Neural progenitor cell (in vitro differentiated cells): ENCODE data around the gene ZNF169. TPM values are rescaled to one million over a fixed set of nuclear protein-coding genes. Genes with fewer than 3 reads are reported as not detected.
A peak's percentile ranks its signal among the peaks of the same experiment; 100 is the strongest.
"Not testable (repeated sequence)": the region's sequence is repeated elsewhere in the genome, so short reads cannot be mapped to it uniquely, and the experiment has no call there.

Source experiments
- DNase-seq: peaks from one replicate; pipeline ENCODE4 v3.0.0-alpha.2; 2016; ENCODE audit warnings: low spot score
- H2AFZ ChIP-seq: fragments of 200-600 bp; sonication (generic); replicated peaks from 2 replicates; pipeline ENCODE4 v1.6.1; 2016; ENCODE audit warnings: antibody characterized with exemption
- H3F3A ChIP-seq: fragments of 200-600 bp; sonication (generic); 2 replicates; pipeline ENCODE4 v1.6.1; 2016; ENCODE audit warnings: antibody characterized with exemption, low read depth
- H3K27ac ChIP-seq: fragments of 200-600 bp; sonication (generic); 2 replicates; pipeline ENCODE4 v1.5.1; 2016; ENCODE audit warnings: mild to moderate bottlenecking
- H3K27me3 ChIP-seq: fragments of 200-600 bp; sonication (generic); 2 replicates; pipeline ENCODE4 v1.6.1; 2016; ENCODE audit warnings: mild to moderate bottlenecking, moderate library complexity
- H3K36me3 ChIP-seq: fragments of 200-600 bp; sonication (generic); 2 replicates; pipeline ENCODE4 v1.5.1; 2016
- H3K4me1 ChIP-seq: fragments of 200-600 bp; sonication (generic); 2 replicates; pipeline ENCODE4 v1.6.1; 2016; ENCODE audit warnings: mixed run types
- H3K4me2 ChIP-seq: fragments of 200-600 bp; sonication (generic); 2 replicates; pipeline ENCODE4 v1.6.1; 2016
- H3K4me3 ChIP-seq: fragments of 200-600 bp; sonication (generic); 2 replicates; pipeline ENCODE4 v1.5.1; 2016
- H3K79me2 ChIP-seq: fragments of 200-600 bp; sonication (generic); 2 replicates; pipeline ENCODE4 v1.6.1; 2016; ENCODE audit warnings: low read depth
- H3K9ac ChIP-seq: fragments of 200-600 bp; sonication (generic); 2 replicates; pipeline ENCODE4 v1.6.1; 2016
- H3K9me3 ChIP-seq: fragments of 200-600 bp; sonication (generic); 2 replicates; pipeline ENCODE4 v1.5.1; 2016; ENCODE audit warnings: low read depth
- H4K20me1 ChIP-seq: fragments of 200-600 bp; sonication (generic); 2 replicates; pipeline ENCODE4 v1.6.1; 2016; ENCODE audit warnings: low read depth
- H3K27ac Mint-ChIP-seq: 3 replicates; pipeline ENCODE4 v1.8.0; 2021; ENCODE audit warnings: mixed read lengths
- H3K27me3 Mint-ChIP-seq: 2 replicates; pipeline ENCODE4 v1.8.0; 2022; ENCODE audit warnings: low read depth, mild to moderate bottlenecking, inconsistent platforms, moderate library complexity, mixed read lengths; ENCODE audit not compliant: insufficient read depth
- H3K36me3 Mint-ChIP-seq: 3 replicates; pipeline ENCODE4 v1.8.0; 2021; ENCODE audit warnings: mixed read lengths
- H3K4me1 Mint-ChIP-seq: 3 replicates; pipeline ENCODE4 v1.8.0; 2021; ENCODE audit warnings: mixed read lengths
- H3K4me3 Mint-ChIP-seq: 3 replicates; pipeline ENCODE4 v1.8.0; 2021; ENCODE audit warnings: mild to moderate bottlenecking, moderate library complexity, mixed read lengths
- H3K9me3 Mint-ChIP-seq: 3 replicates; pipeline ENCODE4 v1.8.0; 2020; ENCODE audit warnings: mixed read lengths
- EZH2 ChIP-seq: fragments of 200-600 bp; sonication (generic); IDR thresholded peaks from 2 replicates; pipeline ENCODE4 v1.6.1; 2017; ENCODE audit warnings: antibody characterized with exemption, mild to moderate bottlenecking, moderate library complexity
- EZH2phosphoT487 ChIP-seq: fragments of 200-600 bp; sonication (generic); IDR thresholded peaks from 2 replicates; pipeline ENCODE4 v1.6.1; 2017; ENCODE audit warnings: antibody characterized with exemption
- total RNA-seq: library from RNA; depleted of rRNA; stranded (reverse); fragments of >200 nt; gene quantifications from 2 replicates; pipeline ENCODE4 v1.2.3, GENCODE V29; 2015; ENCODE audit warnings: low replicate concordance
- TF ChIP-seq, protein P1 (sequence below): fragments of 200-600 bp; sonication (generic); IDR thresholded peaks from 2 replicates; pipeline ENCODE4 v1.5.1; 2017; ENCODE audit warnings: antibody characterized with exemption, mild to moderate bottlenecking

ZNF169 gene
- total RNA-seq, 1 donor from 2014 or later = 14.4 TPM

DNA sequence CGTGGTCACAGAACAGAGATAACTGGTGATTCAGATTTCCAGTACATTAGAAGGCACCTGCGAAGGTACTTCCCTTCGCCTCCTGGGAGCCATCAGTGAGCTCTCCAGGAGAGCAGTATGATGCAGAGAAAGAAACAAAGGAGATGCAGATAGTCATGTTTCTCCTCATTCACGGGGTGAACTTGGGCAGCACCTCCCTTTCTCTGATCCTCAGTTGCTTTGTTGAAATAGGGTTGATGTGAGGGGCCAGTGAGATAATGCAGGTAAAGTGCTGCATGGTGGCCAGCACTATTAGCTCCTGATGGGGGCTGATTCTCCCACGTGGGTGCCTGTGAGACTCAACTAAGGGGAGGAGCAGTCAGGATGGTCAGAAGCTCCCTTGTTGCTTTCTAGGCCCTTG is 46.6 kb upstream of the ZNF169 start:
- H3K4me1 ChIP-seq = no peaks in the 10 kb centered on the region
- H2AFZ ChIP-seq = peak overlapping the region; percentile 13
- no peak overlapping the region for H3K27ac Mint-ChIP-seq
- H3K4me1 Mint-ChIP-seq = no peaks in the 10 kb centered on the region
- TF ChIP-seq, protein P1, sequence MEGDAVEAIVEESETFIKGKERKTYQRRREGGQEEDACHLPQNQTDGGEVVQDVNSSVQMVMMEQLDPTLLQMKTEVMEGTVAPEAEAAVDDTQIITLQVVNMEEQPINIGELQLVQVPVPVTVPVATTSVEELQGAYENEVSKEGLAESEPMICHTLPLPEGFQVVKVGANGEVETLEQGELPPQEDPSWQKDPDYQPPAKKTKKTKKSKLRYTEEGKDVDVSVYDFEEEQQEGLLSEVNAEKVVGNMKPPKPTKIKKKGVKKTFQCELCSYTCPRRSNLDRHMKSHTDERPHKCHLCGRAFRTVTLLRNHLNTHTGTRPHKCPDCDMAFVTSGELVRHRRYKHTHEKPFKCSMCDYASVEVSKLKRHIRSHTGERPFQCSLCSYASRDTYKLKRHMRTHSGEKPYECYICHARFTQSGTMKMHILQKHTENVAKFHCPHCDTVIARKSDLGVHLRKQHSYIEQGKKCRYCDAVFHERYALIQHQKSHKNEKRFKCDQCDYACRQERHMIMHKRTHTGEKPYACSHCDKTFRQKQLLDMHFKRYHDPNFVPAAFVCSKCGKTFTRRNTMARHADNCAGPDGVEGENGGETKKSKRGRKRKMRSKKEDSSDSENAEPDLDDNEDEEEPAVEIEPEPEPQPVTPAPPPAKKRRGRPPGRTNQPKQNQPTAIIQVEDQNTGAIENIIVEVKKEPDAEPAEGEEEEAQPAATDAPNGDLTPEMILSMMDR = no peak
- TF ChIP-seq EZH2phosphoT487 (no peak), EZH2 (no peak)
- H3K9me3 ChIP-seq = no peaks in the 10 kb centered on the region
- no peaks in the 10 kb centered on the region for H3K79me2 ChIP-seq
- H3K9me3 Mint-ChIP-seq = peaks cover 4% of the 10 kb centered on the region
- no peaks in the 10 kb centered on the region for H3K36me3 Mint-ChIP-seq
- H3K4me3 Mint-ChIP-seq = no peak overlapping the region
- no peaks in the 10 kb centered on the region for H3F3A ChIP-seq
- no peaks in the 10 kb centered on the region for H3K36me3 ChIP-seq
- no peak overlapping the region for H3K4me2 ChIP-seq
- H3K9ac ChIP-seq = no peak overlapping the region
- H3K27me3 ChIP-seq = no peaks in the 10 kb centered on the region
- H3K4me3 ChIP-seq = no peak overlapping the region
- no peaks in the 10 kb centered on the region for H3K27me3 Mint-ChIP-seq
- H4K20me1 ChIP-seq = no peaks in the 10 kb centered on the region
- no peak overlapping the region for H3K27ac ChIP-seq
- DNase-seq = no peak

DNA sequence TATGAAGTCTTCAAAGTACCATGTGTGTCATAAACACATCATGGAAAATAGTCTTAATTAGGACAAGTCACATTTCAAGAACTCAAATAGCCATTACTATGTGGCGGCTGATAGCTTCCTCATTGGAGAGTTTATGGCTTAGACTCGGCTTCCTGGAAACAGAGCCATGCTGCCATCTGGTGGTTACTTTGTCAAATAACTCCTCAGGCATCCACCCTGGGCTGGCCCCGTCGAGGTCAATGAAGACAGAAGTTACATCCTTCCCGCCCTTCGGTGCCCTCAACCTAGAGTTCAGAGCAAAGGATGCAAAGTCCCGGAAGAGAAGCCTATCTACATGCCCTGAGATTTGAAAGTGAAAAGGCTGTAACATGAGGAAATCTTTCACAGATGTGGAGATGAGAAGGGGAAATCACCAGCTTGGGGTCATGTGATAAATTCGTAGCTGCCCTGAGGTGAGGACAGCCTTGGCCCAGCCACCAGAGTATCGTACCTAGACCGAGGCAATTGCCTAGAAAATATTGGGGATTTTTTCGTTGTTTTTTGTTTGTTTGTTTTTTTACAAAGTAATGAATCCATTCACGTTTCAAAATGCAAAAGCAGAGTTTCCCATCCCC is 45.5 kb upstream of the ZNF169 start:
- no peak overlapping the region for H2AFZ ChIP-seq
- peak; percentile 87 for DNase-seq
- no peaks in the 10 kb centered on the region for H3F3A ChIP-seq
- H3K9ac ChIP-seq = no peak overlapping the region
- no peak overlapping the region for H3K4me2 ChIP-seq
- no peak overlapping the region for H3K27ac Mint-ChIP-seq
- H3K9me3 ChIP-seq = no peaks in the 10 kb centered on the region
- H3K36me3 ChIP-seq = no peaks in the 10 kb centered on the region
- H3K27me3 ChIP-seq = no peaks in the 10 kb centered on the region
- no peaks in the 10 kb centered on the region for H3K9me3 Mint-ChIP-seq
- H4K20me1 ChIP-seq = no peaks in the 10 kb centered on the region
- no peaks in the 10 kb centered on the region for H3K27me3 Mint-ChIP-seq
- H3K27ac ChIP-seq = no peak overlapping the region
- no peaks in the 10 kb centered on the region for H3K4me1 Mint-ChIP-seq
- no peak overlapping the region for H3K4me3 Mint-ChIP-seq
- no peaks in the 10 kb centered on the region for H3K36me3 Mint-ChIP-seq
- no peak overlapping the region for H3K4me3 ChIP-seq
- no peaks in the 10 kb centered on the region for H3K79me2 ChIP-seq
- no peak for TF ChIP-seq EZH2phosphoT487
- no peak for TF ChIP-seq EZH2
- TF ChIP-seq, protein P1 = peak; percentile 89
- no peaks in the 10 kb centered on the region for H3K4me1 ChIP-seq

DNA sequence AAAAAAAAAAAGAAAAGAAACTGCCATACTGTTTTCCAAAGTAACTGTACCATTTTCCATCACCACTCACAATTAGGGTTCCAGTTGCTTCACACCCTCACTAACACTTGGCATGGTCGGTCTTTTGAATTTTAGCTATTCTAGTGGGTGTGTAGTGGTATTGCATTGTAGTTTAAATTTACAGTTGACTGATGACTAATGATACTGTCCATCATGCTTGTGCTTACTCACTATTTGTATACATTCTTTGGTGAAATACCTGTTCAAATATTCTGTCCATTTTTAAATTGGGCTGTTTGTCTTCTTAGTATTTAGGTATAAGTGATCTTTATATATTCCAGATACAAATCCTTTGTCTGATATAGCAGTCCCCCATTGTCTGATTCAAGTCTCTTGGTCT is 36.2 kb upstream of the ZNF169 start:
- H3K4me1 ChIP-seq = no peaks in the 10 kb centered on the region
- peaks cover 6% of the 10 kb centered on the region for H3K9me3 Mint-ChIP-seq
- no peaks in the 10 kb centered on the region for H3F3A ChIP-seq
- H3K79me2 ChIP-seq = no peaks in the 10 kb centered on the region
- no peaks in the 10 kb centered on the region for H4K20me1 ChIP-seq
- no peaks in the 10 kb centered on the region for H3K27me3 Mint-ChIP-seq
- H3K27ac ChIP-seq = no peak overlapping the region
- no peak overlapping the region for H3K9ac ChIP-seq
- no peak overlapping the region for H3K4me2 ChIP-seq
- no peak overlapping the region for H2AFZ ChIP-seq
- no peaks in the 10 kb centered on the region for H3K36me3 ChIP-seq
- TF ChIP-seq EZH2phosphoT487 (no peak), EZH2 (no peak)
- TF ChIP-seq, protein P1 = no peak
- no peak overlapping the region for H3K27ac Mint-ChIP-seq
- no peaks in the 10 kb centered on the region for H3K27me3 ChIP-seq
- no peak overlapping the region for H3K4me3 Mint-ChIP-seq
- H3K36me3 Mint-ChIP-seq = no peaks in the 10 kb centered on the region
- DNase-seq = no peak
- H3K4me1 Mint-ChIP-seq = no peaks in the 10 kb centered on the region
- H3K4me3 ChIP-seq = no peak overlapping the region
- no peaks in the 10 kb centered on the region for H3K9me3 ChIP-seq

DNA sequence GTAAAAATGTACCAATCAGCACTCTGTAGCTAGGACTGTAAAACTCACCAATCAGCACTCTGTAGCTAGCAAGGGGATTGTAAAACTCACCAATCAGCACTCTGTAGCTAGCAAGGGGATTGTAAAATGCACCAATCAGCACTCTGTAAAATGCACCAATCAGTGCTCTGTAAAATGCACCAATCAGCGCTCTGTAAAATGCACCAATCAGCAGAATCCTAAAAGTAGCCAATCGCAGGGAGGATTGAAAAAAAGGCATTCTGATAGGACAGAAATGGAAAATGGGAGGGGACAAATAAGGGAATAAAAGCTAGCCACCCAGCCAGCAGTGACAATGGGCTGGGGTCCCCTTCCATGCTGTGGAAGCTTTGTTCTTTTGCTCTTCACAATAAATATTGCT is 33.7 kb upstream of the ZNF169 start:
- not testable (repeated sequence) for H3K36me3 Mint-ChIP-seq, DNase-seq, H3K4me2 ChIP-seq, H3K27me3 Mint-ChIP-seq, H3K9me3 ChIP-seq, H3K36me3 ChIP-seq, H3F3A ChIP-seq, H3K9me3 Mint-ChIP-seq, H3K79me2 ChIP-seq, H3K27ac Mint-ChIP-seq, H3K4me3 ChIP-seq, H3K9ac ChIP-seq, H3K4me1 ChIP-seq, H3K4me1 Mint-ChIP-seq, H4K20me1 ChIP-seq, H3K27me3 ChIP-seq, H3K4me3 Mint-ChIP-seq, H3K27ac ChIP-seq, H2AFZ ChIP-seq
